CD4-positive, alpha-beta T cell treated with Interleukin-6 at 100 ng/mL for 8 hours (primary cell): ENCODE results near the gene MACROH2A1.
"Not testable (repeated sequence)": the region's sequence is repeated elsewhere in the genome, so short reads cannot be mapped to it uniquely, and the experiment has no call there.

ENCODE experiments used
- DNase-seq: peaks from one replicate; pipeline ENCODE4 v3.0.0-alpha.2; 2020; ENCODE audit warnings: mixed read lengths, low spot score

MACROH2A1 gene

DNA sequence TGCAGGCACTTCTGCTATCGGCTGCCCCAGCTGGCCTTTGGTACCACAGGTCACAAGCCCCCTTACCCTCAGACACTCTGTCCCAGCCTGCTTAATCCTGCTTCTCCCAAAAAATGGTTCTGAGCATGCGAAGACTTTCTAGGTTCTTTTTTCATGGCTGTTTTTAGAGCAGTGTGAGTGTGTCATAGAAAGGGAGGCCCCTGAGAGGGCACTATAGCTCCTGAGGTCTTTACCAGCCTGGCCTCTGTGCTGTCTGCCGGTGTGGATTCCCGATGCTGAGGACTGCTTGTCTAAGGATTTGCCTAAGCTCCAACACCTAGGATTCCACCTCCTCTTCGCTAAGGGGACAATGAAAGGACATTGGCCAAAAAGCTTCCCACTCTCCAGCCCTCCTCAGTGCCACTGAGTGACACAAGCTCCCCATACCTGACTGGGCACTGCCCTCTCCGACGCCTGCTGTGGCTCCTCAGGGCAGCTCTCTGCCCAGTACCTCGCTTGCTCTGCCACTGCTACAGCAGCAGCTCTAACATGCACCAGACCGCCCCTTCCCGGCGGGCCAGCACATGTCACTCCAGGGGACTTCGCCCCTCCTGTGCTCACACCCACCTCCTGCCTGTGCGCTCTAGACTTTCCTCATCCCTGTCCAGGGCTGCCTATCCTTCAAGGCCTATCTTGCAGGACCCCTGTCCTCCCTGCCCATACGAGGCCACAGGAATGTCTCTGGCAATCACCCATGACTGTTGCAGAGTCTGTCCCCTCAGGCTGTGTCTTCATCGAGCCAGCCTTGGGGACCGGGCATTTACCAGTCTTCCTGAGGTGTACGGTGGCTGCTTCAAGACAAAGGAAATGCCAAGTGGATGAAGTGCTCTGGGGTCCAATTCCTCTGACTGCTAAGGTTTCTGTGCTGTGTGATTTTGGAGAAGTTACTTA lies 21.0 kb downstream of the MACROH2A1 start:
- DNase-seq = no peak

DNA sequence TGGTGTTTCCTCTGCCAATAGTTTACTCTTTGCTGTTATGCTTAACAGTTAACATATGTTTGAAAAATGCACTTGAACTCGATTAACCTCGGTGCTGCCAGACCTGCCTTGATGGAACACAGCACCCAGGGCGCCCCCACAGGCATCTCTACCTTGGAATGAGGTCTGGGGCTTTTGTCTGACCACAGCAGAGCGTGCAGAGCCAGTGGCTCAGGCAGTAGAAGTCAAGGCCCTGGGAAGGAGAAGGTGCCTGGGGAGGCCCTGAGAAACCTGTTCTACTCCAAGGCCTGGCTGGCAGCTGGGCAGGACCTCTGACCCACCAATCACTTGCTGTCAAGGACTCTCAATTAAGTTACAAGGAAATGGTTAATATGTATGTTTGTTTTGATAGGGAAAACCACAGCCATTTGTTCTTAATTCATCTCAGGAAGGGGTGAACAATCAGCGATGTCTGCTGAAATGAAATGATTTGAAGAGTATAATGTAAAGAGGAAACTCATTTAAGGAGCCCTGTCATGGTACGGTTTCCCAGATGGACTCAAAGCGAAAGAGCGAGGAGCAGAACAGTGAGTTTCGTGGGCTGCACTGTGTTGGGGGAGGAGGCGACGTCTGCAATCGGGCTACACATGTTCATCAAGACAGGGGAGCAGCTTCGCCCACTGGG lies 21.9 kb downstream of the MACROH2A1 start:
- no peak for DNase-seq

DNA sequence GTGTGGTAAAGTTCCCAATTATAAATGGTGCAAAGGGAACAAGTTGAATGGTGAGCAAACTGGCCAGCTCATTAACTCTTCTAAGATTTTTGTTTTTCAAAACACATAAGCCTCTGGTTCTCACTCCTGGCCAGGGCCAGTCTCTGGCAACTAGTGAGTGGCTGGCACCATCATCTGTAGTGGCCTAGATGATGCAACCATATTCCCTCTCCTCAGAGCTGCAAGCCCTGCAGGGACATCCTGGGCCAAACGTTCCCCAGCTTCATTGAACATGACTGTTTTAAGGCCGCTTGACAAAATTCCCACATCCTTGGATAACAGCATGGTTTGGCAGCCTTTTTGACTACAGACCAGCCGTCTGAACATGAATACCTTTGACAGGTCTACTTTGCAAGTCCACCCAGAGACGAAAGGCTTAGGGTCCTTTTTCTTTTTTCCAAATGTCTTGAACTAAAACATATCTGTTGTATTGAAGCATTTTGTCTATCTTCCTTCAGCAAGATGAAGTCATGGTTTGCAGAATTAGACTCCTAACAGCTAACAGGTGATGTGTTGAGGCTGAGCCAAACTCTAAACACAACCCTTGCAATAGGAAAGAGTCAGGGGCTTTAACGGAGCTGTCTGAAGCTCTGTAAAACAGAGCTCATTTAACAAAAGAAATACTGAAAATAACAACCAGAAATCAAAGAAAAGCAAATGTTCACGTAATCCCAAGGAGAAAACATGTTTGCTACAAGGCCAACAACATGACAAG lies 23.8 kb downstream of the MACROH2A1 start:
- no peak for DNase-seq

DNA sequence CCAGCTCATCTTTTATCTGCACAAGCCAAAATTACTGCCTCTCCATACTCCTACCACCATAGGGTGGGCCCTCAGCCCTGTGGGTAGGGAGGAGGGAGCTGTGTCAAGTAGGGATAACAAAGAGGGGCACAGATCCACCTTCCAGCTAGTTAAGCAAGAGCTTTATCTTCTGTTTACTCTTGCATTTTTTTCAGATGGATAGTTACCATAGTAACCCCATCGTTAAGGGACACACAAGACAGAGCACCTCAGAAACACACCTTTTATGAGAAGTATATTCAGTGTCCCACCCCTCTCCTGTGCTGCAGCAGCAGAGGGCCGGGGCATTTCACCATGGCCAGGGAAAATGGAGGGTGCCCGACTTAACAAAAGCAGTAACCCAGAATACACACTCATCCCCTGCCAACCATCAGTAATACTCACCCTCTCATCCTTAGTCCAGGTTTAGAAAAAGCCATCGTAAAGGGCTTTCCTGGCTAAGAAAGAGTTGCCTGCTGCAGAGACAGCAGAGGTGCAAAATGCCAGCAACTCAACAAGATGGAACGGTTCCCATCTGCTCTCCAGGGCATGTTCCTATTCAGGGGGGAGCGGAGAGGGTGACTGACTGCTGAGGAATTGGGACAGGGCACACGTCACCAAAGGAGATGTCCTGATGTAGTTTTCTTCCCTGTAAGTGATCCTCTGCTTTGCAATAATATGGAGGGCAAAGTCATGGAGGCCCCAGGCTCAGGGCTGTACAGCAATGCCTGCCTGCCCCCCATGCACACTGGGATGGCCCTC lies 25.1 kb downstream of the MACROH2A1 start:
- DNase-seq = no peak

DNA sequence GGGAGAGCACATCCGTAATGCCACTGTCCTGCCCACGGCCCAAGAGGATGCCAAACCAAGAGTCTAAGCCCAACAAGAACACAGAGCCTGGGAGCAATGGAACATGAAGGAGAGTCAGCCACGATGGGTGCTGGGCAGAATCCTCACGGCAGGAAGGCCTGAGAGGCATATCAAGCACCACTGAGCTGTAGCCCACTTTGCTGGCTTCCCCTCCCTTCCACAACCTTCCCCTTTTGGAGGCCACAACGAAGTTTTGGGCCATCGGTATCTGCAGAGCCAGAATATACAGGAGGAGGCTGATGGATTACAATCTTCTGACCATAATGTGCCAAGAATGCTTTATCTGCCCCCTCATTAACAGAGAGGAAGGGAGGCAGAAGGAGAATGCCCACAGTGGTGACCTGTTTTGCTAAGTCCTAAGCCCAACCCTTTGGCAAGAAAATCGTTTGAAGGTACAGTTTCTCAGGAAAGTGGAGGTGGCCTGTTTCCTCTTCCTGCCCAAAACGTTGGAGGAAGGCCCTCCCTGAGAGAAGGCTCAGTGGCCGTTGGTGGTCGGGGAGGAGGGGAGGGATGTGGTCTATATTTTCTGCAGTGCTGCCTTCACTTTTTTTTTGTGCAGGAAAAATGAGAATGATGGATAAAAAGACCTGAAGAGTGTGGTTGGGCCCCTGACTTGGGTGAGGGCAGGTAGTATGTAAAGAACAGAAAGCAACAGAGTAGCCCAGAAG lies 26.2 kb downstream of the MACROH2A1 start:
- DNase-seq = no peak

DNA sequence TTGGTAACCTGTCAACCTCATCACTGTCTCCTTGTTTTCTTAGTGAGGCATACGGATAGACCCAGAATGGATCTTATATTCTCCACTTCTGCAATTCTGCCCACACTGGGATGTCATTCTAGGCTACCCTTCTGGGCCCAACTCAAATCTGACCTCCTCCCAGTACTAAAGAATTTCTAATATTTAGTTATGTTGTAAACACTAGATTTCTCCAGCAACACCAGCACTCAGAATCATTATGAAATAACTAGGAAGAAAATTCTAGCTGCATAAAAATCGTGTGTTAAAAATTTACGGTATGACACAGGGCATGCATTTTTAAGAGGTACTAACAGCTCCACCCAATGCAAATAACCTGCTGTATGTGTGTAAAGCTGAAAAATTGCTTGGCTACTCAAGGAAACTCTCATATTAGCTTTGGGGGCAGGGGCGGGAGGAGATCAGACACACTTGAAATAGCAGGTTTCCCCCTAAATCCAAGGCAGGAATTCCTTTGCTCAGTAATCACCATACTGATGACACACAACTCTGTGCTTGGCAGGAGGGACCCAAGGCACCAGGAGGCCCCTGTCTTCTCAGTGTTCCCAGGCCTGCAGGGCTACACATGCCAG lies 27.3 kb downstream of the MACROH2A1 start:
- no peak for DNase-seq

DNA sequence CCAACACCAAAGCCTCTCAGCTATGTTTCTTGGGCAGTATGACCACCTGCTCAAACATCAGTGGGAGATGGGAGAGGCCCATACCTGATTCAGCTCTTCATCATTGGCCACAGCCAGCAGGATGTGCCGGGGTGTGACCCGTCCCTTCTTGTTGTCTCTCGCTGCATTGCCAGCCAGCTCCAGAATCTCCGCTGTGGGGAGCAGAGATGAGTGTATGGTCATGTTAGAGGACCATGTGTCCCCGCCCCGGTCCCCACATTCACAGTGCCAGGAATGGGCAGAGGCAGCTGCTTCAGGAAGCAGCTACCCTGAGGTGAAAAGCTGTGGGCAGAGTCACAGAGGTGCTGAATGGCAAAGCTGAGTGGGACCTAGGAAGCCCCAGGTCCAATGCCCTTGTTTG lies 29.1 kb downstream of the MACROH2A1 start:
- no peak for DNase-seq

DNA sequence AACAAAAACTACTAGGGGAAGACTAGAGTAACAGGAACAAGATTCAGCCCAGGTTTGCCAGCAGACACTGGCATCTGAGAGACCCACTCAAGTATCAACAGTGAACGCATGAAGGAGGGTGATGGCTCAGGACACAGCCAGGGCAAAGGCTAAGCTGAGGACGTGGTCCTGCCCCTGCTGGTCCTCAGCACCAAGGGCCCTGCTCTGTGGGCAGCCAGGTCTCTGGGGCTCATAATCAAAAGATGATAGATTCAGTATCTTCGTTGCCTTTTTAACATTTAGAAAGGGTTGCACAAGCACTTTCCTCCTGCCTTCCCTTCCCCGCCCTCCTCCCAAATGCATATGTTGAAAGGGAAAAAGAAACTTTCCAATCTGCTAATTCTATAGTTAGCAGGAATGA lies 31.5 kb downstream of the MACROH2A1 start:
- DNase-seq = no peak

DNA sequence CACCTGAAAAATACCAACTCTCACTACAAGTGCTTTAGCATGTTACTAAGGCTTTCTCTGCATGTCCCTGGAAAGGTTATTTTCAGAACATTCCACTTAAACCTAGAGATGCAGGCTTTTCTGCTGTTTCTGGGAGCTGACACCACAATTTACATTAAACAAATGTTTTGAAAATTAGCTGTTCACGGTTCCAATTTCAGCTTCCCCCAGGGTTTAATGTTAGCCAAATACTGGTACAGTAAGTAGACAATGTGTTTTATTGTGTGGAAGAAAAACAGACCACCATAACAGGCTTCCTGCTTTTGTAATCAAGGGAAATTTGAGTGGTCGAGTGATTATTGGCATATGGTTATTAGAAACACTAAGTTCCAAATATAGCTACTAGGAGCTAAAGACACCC lies 32.0 kb downstream of the MACROH2A1 start:
- DNase-seq = no peak

DNA sequence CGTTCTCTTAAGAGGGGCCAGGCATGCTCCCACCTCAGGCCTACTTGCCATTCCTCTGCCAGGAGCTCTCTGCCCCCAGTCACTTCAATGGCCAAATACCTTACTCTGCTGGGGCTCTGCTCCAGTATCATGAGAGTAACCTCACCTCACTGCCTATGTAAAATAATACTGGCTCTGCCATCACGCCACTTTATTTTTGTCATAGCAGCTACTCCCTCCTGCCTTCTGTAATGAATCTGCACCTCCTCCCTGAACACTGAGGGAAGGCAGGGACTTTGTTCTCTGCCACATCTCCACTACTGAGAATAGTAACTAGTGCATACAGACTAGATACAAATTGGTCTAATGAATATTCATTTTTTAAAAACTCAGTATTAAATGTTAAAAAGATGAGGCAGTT lies 33.8 kb downstream of the MACROH2A1 start:
- DNase-seq = no peak

DNA sequence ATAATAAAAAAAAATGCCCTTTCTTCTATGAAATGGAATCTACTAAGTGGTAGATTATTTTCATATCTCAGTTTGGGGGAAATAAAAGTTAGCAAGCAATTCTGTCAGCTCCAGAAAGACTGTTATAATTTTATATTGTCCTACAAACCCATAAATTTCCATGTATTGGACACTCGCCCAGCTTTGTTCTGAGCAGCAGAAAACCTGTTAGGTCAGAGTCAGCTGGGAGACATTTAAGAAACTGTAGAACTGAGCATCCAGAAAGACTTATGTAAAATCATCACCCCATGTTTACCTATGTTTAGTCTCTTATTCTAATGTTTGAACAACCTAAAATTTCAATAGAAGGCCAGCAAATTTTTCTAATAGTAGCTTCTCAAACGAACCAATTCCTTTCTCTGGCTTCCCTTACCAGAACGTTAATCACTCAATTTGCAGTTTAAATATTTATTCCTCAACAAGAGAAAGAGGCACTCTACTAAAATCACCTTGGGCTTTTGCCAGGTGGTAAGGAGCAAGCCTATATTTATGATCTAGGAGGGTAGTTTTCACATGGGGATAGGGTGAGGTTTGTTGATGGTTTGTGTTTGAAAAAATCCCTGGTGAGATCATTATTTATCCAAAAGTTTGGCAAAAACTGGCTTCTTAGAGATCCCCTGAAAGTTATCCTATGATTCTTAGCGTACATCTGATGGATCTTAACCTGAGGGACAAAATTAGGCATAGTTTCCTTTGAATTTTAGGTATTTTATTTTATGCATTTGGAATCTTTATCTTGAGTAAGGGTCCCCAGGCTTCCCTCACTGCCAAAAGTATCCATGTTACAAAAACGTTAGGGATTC lies 34.4 kb downstream of the MACROH2A1 start:
- no peak for DNase-seq

DNA sequence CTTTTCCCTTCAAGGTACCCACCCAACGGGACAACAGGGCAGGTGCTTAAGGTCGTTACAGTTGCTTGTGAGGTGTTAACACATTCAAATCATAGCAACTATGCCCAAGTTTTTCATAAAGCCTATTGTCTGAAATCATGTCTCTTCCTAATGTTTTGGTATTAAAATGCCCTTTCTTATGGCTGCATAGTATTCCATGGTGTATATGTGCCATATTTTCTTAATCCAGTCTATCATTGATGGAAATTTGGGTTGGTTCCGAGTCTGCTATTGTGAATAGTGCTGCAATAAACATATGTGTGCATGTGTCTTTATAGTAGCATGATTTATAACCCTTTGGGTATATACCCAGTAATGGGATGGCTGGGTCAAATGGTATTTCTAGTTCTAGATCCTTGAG lies 35.7 kb downstream of the MACROH2A1 start:
- not testable (repeated sequence) for DNase-seq

DNA sequence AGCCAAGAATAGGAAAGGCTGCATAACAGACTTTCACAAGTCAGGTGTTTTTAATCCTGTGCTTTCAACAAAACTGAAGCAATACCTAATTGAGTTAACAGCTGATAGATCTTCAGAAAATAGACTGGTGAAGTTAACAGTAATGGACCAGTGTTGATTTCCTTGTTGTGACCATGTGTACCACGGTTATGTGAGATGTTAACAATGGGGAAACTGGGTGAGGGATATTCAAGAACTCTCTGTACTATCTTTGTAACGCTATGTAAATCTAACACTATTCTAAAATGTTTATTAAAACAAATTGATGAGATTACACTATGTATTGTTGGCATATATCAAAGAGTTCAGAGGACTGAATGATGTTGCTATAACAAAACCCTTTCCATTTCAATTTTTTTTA lies 36.9 kb downstream of the MACROH2A1 start:
- DNase-seq = no peak

DNA sequence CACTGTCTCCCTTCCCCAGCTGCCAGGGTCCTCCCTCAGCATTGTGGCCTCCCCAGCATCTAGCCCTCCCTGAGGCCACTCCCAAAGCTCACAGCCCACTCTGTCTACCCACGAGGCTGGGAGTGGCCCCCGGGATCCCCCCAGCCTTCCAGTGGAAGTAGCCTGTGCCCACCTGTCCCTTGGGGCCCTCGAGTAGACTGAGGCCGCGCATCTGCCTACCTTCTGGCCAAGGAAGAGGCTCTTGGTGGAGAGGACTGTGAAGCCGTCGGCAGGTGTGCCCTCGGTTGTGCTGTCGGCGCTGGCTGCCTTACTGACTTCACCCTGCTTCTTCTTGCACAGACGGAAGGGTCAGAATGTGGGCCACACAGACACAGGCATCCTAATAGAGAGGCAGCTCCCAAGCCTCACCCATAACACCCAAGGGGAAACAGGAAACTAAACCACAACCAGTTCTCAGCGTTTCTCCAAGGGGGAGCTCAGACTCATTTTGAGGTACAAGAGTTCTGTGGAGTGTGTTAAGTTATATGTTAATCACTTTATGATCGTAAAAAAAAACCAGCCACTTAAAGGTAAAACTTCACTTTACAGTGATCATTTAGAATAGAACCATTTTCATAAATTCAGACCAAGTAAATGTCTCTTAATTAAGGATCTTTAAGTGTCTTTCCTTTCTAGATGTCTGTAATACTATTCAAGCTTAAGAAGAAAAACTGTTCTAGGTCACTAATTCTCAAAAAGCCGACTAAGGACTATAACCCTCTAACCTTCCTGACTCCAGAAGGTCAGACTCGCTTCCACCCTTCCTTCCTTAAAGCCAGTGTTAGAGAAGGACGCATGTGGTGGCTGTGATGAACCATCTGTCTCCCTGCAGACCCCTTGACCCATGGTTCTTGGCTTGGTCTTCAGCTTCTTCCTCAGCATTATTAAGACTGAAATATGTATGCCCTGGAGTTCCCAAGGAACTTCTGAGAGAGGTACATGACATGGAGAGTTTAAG lies 38.5 kb downstream of the MACROH2A1 start:
- no peak for DNase-seq

DNA sequence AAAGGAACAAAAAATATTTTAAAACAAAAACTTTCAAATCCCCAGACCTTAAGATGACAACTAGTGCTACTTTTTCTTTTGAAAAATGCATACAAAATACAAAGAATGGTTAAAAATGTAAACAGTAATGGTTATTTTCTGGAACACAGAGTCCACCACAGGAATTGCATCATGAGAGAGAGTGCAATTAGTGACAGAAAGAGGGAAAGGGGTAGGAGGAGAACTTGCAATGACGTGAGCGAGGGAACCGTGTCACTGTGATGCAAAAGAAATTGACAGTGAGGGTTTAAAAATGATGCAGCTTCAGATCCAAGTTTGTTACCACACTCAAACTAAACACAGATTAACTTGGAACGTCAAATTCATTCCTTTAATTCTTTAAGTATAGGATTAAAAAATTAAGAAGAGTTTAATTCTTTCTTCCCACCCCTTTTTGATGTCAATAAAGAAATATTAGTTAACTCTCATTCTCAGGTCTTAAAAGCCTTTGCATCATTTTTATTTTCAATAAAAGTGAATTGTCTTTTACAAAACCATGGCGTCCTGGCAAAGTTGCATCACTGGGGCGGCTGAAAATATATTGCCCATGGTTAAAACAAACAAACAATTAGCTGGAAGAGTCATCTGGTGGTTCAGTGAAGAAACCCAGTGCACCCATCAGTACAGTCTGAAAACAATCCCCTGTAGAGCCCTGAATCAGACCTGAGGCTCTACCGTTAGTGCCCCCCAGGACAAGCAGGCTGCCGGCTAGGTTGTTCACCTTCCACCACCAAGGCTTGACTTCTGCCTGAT lies 39.5 kb downstream of the MACROH2A1 start:
- no peak for DNase-seq

DNA sequence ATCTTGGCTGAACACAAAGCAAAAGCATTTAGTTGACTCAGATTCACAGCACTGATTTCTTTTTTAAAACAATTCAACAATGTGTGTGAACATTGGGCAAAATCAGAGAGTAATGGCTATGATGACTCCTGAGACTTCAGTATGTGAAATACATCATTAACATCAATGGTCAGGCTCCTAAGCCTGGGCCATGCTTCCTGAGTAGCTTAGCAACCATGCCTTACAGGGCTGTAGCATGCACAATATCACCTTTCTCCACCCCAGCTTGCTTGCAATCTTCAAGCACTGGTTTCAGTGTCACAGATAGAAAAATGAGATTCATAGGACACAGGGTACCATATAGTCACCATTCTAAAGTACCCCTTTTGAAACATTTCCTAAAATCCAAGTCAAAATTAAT lies 41.3 kb downstream of the MACROH2A1 start:
- DNase-seq = no peak

DNA sequence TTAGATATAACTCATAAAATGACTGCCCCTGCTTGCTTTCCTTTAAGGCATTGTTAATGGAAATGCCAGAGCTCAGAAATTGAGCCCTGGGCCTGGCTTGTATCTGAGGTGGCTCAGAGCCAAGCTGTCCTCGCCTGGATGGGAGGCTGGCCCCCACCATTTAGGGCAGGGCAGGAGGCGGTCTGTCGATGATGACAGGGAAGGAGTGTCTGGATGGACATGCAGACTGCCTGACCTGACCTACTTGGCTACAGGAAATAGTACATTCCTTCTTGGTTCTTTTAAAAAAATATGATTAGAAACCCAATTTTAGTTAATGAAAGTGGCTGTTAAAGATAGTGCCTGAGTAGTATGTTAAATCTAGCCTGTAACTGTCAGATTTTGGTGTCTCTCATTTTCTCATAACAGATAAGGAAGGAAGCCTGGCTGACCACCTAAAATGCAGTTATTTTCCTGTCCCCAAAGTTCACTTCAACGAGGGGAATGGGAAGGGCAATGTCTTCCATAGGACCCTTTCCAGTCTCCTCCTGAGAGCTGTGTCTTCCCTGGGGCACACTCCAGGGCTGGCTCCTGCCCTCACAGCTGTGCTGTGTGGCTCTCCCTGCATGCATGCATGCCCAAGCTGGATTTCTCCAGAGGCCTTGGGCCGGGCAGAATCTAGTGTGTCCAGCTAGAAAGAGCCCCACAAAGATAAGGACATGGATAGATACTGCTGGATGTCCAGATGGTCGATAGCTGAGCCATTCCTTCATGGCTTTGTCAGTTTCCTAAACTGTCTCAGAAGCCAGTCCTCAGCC lies 42.3 kb downstream of the MACROH2A1 start:
- no peak for DNase-seq
